ENCODE data around the gene COX20. TPM values are rescaled to one million over a fixed set of nuclear protein-coding genes. Genes with fewer than 3 reads are reported as not detected.

COX20 gene
- total and polyA plus RNA-seq, 10 donors = 20.7 to 45.4 (median 26.3) TPM

DNA sequence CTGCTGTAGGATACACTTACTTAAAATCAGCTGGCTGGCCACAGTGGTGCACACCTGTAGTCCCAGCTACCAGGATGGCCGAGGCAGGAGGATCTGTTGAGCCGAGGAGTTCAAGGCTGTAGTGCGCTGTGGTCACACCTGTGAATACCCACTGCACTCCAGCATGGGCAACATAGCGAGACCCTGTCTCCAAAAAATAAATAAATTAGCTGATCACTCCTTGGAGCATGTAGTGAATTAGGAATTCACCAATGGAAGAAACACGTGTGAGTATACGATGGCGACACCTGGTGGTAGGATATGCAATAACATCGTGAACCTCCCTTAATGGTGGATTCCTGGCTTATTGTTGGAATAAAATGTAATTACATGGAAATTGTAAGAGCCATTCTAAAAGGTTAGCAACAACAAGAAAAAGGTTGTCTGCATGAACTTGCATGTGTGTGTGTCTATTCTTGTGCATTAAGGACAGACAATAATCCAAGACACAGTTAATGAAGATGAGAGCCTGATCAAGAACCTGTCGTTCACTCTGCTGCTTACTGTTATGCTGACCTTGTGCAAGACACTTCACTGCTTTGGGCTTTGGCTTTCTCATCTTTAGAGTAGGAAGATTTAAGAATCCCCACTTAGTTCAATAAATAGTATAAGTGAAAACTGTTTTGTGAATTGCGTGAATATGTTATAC is 38.6 kb upstream of the COX20 start:
- WGBS, 5 donors = 43 to 48% (median 45%) methylated on average over 10 of the region's 10 CpGs
- H3K27me3 ChIP-seq (replicated peaks in 1 of 7) = peaks cover 0 to 22% (median 0%) of the 10 kb centered on the region in 7 donors

DNA sequence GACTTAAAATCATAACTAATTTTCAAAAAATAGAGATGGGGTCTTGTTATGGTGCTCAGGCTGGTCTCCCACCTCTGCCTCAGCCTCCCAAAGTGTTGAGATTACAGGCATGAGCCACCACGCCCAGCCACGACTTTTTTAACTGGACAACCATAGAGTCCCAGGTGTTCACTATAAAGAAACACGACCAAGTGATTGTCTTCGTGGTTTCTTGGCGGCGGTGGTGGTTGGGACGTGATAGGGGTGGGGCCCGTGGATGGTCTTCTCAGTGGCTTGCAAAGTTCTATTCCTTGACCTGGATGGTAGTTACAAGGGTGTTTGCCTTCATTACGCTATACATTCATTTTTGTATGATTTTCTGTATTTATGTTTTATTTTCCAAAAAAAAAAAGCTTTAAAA is 34.6 kb upstream of the COX20 start:
- H3K4me1 ChIP-seq = peaks cover 0 to 13% (median 5%) of the 10 kb centered on the region in 6 donors
- TF ChIP-seq, protein P1, sequence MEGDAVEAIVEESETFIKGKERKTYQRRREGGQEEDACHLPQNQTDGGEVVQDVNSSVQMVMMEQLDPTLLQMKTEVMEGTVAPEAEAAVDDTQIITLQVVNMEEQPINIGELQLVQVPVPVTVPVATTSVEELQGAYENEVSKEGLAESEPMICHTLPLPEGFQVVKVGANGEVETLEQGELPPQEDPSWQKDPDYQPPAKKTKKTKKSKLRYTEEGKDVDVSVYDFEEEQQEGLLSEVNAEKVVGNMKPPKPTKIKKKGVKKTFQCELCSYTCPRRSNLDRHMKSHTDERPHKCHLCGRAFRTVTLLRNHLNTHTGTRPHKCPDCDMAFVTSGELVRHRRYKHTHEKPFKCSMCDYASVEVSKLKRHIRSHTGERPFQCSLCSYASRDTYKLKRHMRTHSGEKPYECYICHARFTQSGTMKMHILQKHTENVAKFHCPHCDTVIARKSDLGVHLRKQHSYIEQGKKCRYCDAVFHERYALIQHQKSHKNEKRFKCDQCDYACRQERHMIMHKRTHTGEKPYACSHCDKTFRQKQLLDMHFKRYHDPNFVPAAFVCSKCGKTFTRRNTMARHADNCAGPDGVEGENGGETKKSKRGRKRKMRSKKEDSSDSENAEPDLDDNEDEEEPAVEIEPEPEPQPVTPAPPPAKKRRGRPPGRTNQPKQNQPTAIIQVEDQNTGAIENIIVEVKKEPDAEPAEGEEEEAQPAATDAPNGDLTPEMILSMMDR (IDR thresholded peaks at IDR 0.05 in 8 of 11, conservative IDR thresholded peaks at IDR 0.05 in 3 of 11) = no peak
- TF ChIP-seq POLR2AphosphoS5 (IDR thresholded peaks at IDR 0.05) = no peak
- TF ChIP-seq POLR2A (IDR thresholded peaks at IDR 0.05) = no peak
- no peak overlapping the region for H3K4me3 ChIP-seq
- H3K36me3 ChIP-seq = no peaks in the 10 kb centered on the region
- H3K27me3 ChIP-seq (replicated peaks in 1 of 7) = peaks cover 0 to 38% (median 0%) of the 10 kb centered on the region in 7 donors
- H3K9me3 ChIP-seq = no peaks in the 10 kb centered on the region
- intact Hi-C loops (cut with DNase I; ENCODE audit: low total_unique reads) = loop anchor here (5.0 kb wide), 1 partner anchor 241 kb away; no protein-coding TSS in a partner anchor
- H3K27ac ChIP-seq = no peak overlapping the region
- 72 to 80% (median 74%) methylated on average over 9 of the region's 9 CpGs for whole genome bisulfite sequencing, 5 donors
- DNase-seq = peak; percentile 52

More for the DNA sequence above, 38.6 kb upstream of the COX20 start:
- Histone ChIP-seq H3K4me3 (no peak overlapping the region), H3K9me3 (no peaks in the 10 kb centered on the region), H3K4me1 (peaks cover 0 to 13% (median 5%) of the 10 kb centered on the region in 6 donors), H3K36me3 (no peaks in the 10 kb centered on the region), H3K27ac (no peak overlapping the region)
- TF ChIP-seq POLR2AphosphoS5 (IDR thresholded peaks at IDR 0.05) (no peak), POLR2A (IDR thresholded peaks at IDR 0.05) (no peak)
- TF ChIP-seq, protein P1 (IDR thresholded peaks at IDR 0.05 in 8 of 11, conservative IDR thresholded peaks at IDR 0.05 in 3 of 11) = peak; percentile 78 to 93 (median 89)
- intact Hi-C loops (cut with DNase I; ENCODE audit: low total_unique reads) = loop anchor here (2.0 kb wide), 1 partner anchor 194 kb away; no protein-coding TSS in a partner anchor
- DNase-seq = no peak

DNA sequence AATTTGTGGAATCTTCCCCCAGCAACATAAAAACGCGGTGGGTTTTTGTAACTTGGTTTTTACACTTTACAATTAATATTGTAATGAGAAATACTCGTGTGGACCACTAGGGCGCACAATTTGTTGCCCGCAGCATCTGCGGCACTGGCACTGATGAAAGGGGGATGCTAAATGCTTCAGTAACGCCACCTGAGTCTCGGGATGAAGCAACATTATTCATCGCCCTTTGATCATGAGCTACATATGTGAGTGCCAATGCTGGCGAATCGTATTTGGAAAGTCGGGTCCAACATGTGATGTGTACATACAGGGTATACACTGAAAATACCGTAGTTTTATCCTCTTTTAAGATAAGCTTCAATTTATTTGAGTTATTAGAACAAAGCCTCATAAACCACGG is 34.2 kb upstream of the COX20 start:
- Histone ChIP-seq H3K27me3 (replicated peaks in 1 of 7) (peaks cover 0 to 42% (median 0%) of the 10 kb centered on the region in 7 donors), H3K9me3 (no peaks in the 10 kb centered on the region), H3K4me3 (no peak overlapping the region), H3K36me3 (no peaks in the 10 kb centered on the region), H3K4me1 (peaks cover 0 to 13% (median 5%) of the 10 kb centered on the region in 6 donors), H3K27ac (no peak overlapping the region)
- TF ChIP-seq, protein P1 (IDR thresholded peaks at IDR 0.05 in 8 of 11, conservative IDR thresholded peaks at IDR 0.05 in 3 of 11) = peak in 10 of 11 experiments; percentile 11 to 66 (median 56)
- TF ChIP-seq POLR2AphosphoS5 (IDR thresholded peaks at IDR 0.05) = no peak
- intact Hi-C loops (cut with DNase I; ENCODE audit: low total_unique reads) = loop anchor here (5.0 kb wide), 1 partner anchor 241 kb away; no protein-coding TSS in a partner anchor
- peak; percentile 79 for DNase-seq
- WGBS, 5 donors = 27 to 37% (median 31%) methylated on average over 14 of the region's 14 CpGs

DNA sequence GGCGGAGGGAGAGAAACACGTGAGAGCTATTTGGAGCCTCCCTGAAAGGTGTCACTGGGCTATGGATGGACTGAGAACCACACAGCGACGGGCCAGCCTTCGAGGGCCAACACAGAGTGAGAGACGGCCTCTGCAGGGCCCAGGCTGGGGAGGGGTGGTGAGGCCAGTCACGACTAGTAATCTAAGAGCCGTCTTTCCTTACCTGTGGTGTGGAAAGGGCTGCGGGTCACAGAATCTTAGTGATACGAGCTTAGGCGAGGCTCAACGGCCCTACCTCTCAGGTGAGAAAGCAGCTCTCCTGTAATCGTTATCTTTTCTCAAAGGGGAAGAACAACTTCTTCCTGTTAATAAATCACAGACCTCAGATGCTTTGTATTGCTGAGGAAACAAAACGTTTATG is 33.4 kb upstream of the COX20 start:
- H3K36me3 ChIP-seq = no peaks in the 10 kb centered on the region
- no peaks in the 10 kb centered on the region for H3K9me3 ChIP-seq
- intact Hi-C loops (cut with DNase I; ENCODE audit: low total_unique reads) = loop anchor here (5.0 kb wide), 1 partner anchor 240 kb away; no protein-coding TSS in a partner anchor
- H3K27ac ChIP-seq = no peak overlapping the region
- TF ChIP-seq POLR2AphosphoS5 (IDR thresholded peaks at IDR 0.05) = no peak
- TF ChIP-seq POLR2A (IDR thresholded peaks at IDR 0.05) = no peak
- TF ChIP-seq, protein P1 (IDR thresholded peaks at IDR 0.05 in 8 of 11, conservative IDR thresholded peaks at IDR 0.05 in 3 of 11) = no peak
- peaks cover 0 to 44% (median 0%) of the 10 kb centered on the region in 7 donors for H3K27me3 ChIP-seq (replicated peaks in 1 of 7)
- peak; percentile 68 for DNase-seq
- H3K4me1 ChIP-seq = peaks cover 0 to 10% (median 5%) of the 10 kb centered on the region in 6 donors
- WGBS, 5 donors = 49 to 64% (median 54%) methylated on average over 14 of the region's 14 CpGs
- no peak overlapping the region for H3K4me3 ChIP-seq

All from spleen (tissue), 11 donors.